A673 (cell line): ENCODE data around the gene PRKACG. TPM values are rescaled to one million over a fixed set of nuclear protein-coding genes. Genes with fewer than 3 reads are reported as not detected.

Experiments used
- BruUV-seq: library from RNA; stranded (reverse); fragments of 400-500 nt; replicated peaks from 2 replicates; lab custom pipeline; 2021; lab: Mats Ljungman, UMichigan
- CTCF ChIA-PET: fragments of 300-600 bp; sonication (Branson Sonifier 250); formaldehyde crosslinking; loops from one replicate; lab custom pipeline; 2022; ENCODE audit warnings: antibody characterized with exemption; lab: Charles Lee
- POLR2A ChIA-PET: fragments of 300-600 bp; sonication (Branson Sonifier 250); formaldehyde crosslinking; loops from one replicate; lab custom pipeline; 2022; ENCODE audit warnings: antibody characterized with exemption; ENCODE audit not compliant: low non-redundant PET; lab: Charles Lee
- DNase-seq: peaks from one replicate; pipeline ENCODE4 v3.0.0-alpha.2; 2015; ENCODE audit warnings: low spot score
- H3K27ac ChIP-seq: fragments of 200-600 bp; sonication (generic); 2 replicates; pipeline ENCODE4 v1.5.1; 2016; ENCODE audit warnings: mixed run types, low read depth, mild to moderate bottlenecking, mixed read lengths, antibody characterized with exemption, low read length; ENCODE audit not compliant: poor library complexity, severe bottlenecking
- H3K27me3 ChIP-seq: fragments of 200-600 bp; sonication (generic); replicated peaks from 2 replicates; pipeline ENCODE4 v1.6.1; 2017; ENCODE audit warnings: mixed run types, low read depth, mild to moderate bottlenecking, mixed read lengths, antibody characterized with exemption, low read length; ENCODE audit not compliant: insufficient read depth, poor library complexity
- H3K36me3 ChIP-seq: fragments of 200-600 bp; sonication (generic); 2 replicates; pipeline ENCODE4 v1.6.1; 2016; ENCODE audit warnings: mixed run types, mild to moderate bottlenecking, mixed read lengths, antibody characterized with exemption, low read length; ENCODE audit not compliant: insufficient read depth, poor library complexity, severe bottlenecking
- H3K4me1 ChIP-seq: fragments of 200-600 bp; sonication (generic); 2 replicates; pipeline ENCODE4 v1.6.1; 2017; ENCODE audit warnings: mixed run types, mild to moderate bottlenecking, mixed read lengths, antibody characterized with exemption, low read length; ENCODE audit not compliant: insufficient read depth, poor library complexity, severe bottlenecking
- H3K4me3 ChIP-seq: fragments of 200-600 bp; sonication (generic); 2 replicates; pipeline ENCODE4 v1.5.1; 2016; ENCODE audit warnings: low read depth, mixed run types, mild to moderate bottlenecking, mixed read lengths, low read length; ENCODE audit not compliant: poor library complexity, severe bottlenecking
- H3K9me3 ChIP-seq: fragments of 200-600 bp; sonication (generic); 2 replicates; pipeline ENCODE4 v1.6.1; 2016; ENCODE audit warnings: mixed run types, low read depth, mild to moderate bottlenecking, mixed read lengths, antibody characterized with exemption, low read length; ENCODE audit not compliant: poor library complexity, severe bottlenecking
- CTCF ChIP-seq: fragments of 300-800, 200-600 bp; sonication (generic); conservative IDR thresholded peaks from 2 replicates; pipeline ENCODE4 v1.5.1; 2017; ENCODE audit warnings: low read depth, mild to moderate bottlenecking, antibody characterized with exemption, low read length, moderate library complexity, mixed read lengths
- EZH2 ChIP-seq: fragments of 200-600 bp; sonication (generic); IDR thresholded peaks from 2 replicates; pipeline ENCODE4 v1.6.1; 2017; ENCODE audit warnings: borderline replicate concordance, low read depth, mild to moderate bottlenecking, mixed read lengths, antibody characterized with exemption, low read length; ENCODE audit not compliant: poor library complexity, severe bottlenecking
- intact Hi-C: fragments of 100-400 bp; cut with micrococcal nuclease; formaldehyde crosslinking; loops from one replicate; pipeline ENCODE4 v1.10.0; 2022; ENCODE audit not compliant: unreplicated experiment
- total RNA-seq: library from RNA; stranded (reverse); gene quantifications from 2 replicates; pipeline ENCODE4 v1.2.3, GENCODE V29; 2021

PRKACG gene
- total RNA-seq, 1 experiment from 2014 or later, result not detected

- TF ChIP-seq EZH2 (no peak), CTCF (peak; percentile 85)
- H3K27ac ChIP-seq, result no peak overlapping the region
- H3K4me3 ChIP-seq, result no peak overlapping the region
- DNase-seq, result peak; percentile 71
- H3K27me3 ChIP-seq, result peaks cover 12% of the 10 kb centered on the region
- no peaks in the 10 kb centered on the region for H3K4me1 ChIP-seq
- no TSS peak for BruUV-seq
- intact Hi-C loops, result no loop called here
- H3K36me3 ChIP-seq, result no peaks in the 10 kb centered on the region
- POLR2A ChIA-PET, result no interaction called here
- CTCF ChIA-PET, result no interaction called here
- no peaks in the 10 kb centered on the region for H3K9me3 ChIP-seq
These were observed 13.6 kb upstream of the PRKACG start for GRCh38 chr9:69027355-69028097.

DNA sequence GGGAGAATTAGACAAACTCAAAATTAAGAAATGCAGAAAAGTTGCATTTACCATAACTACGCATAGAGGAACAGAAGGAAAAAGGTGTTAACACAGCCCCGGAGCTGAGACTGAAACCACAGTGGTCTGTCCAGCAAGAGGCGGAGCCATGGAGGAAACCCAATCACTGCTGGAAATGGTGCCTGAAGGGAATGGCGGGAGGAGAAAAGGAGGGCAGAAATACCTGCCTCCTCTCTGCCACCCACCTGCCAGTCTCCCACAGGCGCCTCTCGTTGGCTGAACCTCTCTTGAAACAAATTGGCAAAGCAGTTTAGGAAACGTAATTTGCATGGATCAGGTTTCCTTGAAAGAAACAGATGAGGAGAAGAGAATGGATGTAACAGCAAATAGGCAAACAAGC lies 9.7 kb upstream of the PRKACG start:
- CTCF ChIA-PET, result interaction anchor here (0.9 kb wide), 1 partner anchor 24 kb away, joined by 3 read pairs; no protein-coding TSS in a partner anchor
- H3K27me3 ChIP-seq, result peaks cover 12% of the 10 kb centered on the region
- no peaks in the 10 kb centered on the region for H3K9me3 ChIP-seq
- no peaks in the 10 kb centered on the region for H3K36me3 ChIP-seq
- no peak overlapping the region for H3K4me3 ChIP-seq
- H3K4me1 ChIP-seq, result no peaks in the 10 kb centered on the region
- no TSS peak for BruUV-seq
- H3K27ac ChIP-seq, result no peak overlapping the region
- no peak for DNase-seq
- intact Hi-C loops, result no loop called here
- POLR2A ChIA-PET, result no interaction called here
- TF ChIP-seq CTCF, result no peak

GRCh38 chr9:69020301-69021145 lies 6.6 kb upstream of the PRKACG start:
- no peaks in the 10 kb centered on the region for H3K9me3 ChIP-seq
- CTCF ChIA-PET, result no interaction called here
- H3K4me3 ChIP-seq, result no peak overlapping the region
- H3K27ac ChIP-seq, result no peak overlapping the region
- H3K4me1 ChIP-seq, result no peaks in the 10 kb centered on the region
- no peak for DNase-seq
- POLR2A ChIA-PET, result no interaction called here
- BruUV-seq, result no TSS peak
- no peaks in the 10 kb centered on the region for H3K36me3 ChIP-seq
- intact Hi-C loops, result no loop called here
- peaks cover 12% of the 10 kb centered on the region for H3K27me3 ChIP-seq
- TF ChIP-seq EZH2 (no peak), CTCF (no peak)
